ENCODE data around the gene FGFR2.
A peak's percentile ranks its signal among the peaks of the same experiment; 100 is the strongest.

FGFR2 gene

DNA sequence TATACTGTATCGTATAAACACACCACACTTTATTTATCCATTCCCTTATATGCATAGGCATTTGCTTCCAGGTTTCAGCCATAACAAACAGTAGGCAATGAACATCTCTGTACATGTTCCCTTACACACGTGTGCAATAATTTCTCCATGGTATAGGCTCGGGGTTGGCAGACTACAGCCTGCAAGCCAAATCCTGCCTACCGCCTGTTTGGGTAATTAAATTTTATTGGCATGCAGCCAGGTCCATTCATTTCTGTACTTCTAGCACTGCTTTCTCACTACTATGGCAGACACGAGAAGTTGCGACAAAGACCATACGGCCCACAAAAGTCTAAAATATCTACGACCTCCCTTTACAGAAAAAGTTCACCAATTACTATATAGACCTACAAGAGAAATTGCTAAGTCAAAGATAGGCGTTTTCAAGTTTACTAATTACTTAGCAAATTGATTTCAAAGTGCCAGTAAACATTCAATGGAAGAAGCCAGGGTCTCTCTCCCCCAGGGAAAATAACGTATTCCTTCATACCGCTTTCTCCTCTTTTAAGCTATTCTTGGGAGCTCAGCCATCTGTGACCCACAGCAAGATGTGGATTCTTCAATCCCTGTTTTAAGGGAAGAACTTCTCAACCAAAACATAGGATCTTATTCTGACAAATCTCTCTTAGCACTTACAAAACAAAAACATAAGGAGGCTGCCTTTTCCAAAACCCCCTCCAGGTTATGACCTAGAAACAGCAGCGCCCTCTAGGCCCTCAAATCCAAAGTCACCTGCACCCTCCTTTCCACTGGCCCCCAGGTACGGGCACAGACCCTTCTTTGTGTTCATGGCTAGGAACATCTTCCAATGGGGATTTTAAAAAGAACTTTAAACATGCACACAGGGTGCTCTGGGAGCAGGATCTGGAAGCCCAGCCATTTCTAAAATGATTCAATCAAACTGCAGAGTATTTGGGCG lies 100.5 kb downstream of the FGFR2 start:
- H3K9me3 ChIP-seq (ENCODE audit: control insufficient read depth, low read length) = no peaks in the 10 kb centered on the region
- no peaks in the 10 kb centered on the region for H3K27me3 ChIP-seq (ENCODE audit: control insufficient read depth, insufficient read depth, low read length, poor library complexity, severe bottlenecking)
- peaks cover 23% of the 10 kb centered on the region for H3K4me1 ChIP-seq (ENCODE audit: control insufficient read depth, insufficient read depth, low read length)
- no peak overlapping the region for H3K27ac ChIP-seq (ENCODE audit: insufficient read depth, low read depth, low read length, poor library complexity, severe bottlenecking)
- H3K36me3 ChIP-seq (ENCODE audit: control insufficient read depth, insufficient read depth, low read length) = peaks cover 50% of the 10 kb centered on the region
- WGBS, 2 experiments = 93% methylated on average over 14 of the region's 14 CpGs
- H3K4me3 ChIP-seq (ENCODE audit: insufficient read depth, low read depth, low read length) = no peak overlapping the region

DNA sequence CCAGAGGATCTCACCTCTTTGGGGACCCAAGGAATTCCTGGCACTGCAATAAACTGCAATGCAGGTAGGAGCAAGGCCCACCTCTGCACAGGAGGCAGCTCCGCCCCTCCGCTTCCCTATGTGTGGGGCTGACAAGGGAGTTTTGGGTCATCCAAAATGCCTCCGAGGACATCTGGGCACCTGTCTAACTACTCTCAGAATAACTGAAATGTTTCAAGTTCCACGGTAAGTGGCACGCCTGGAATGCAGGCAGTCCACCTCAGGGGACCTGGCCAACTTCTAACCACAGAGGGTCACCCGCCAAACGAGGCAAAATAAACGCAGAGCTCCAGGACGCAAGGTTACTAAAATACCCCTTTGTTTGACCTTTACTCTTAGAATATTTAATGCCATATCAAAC lies 102.5 kb downstream of the FGFR2 start:
- Histone ChIP-seq H3K9me3 (ENCODE audit: control insufficient read depth, low read length) (no peaks in the 10 kb centered on the region), H3K4me3 (ENCODE audit: insufficient read depth, low read depth, low read length) (no peak overlapping the region), H3K27me3 (ENCODE audit: control insufficient read depth, insufficient read depth, low read length, poor library complexity, severe bottlenecking) (no peaks in the 10 kb centered on the region), H3K4me1 (ENCODE audit: control insufficient read depth, insufficient read depth, low read length) (peaks cover 24% of the 10 kb centered on the region), H3K36me3 (ENCODE audit: control insufficient read depth, insufficient read depth, low read length) (peaks cover 49% of the 10 kb centered on the region), H3K27ac (ENCODE audit: insufficient read depth, low read depth, low read length, poor library complexity, severe bottlenecking) (no peak overlapping the region)
- 89 to 94% methylated on average over 9 of the region's 9 CpGs for WGBS, 2 experiments

DNA sequence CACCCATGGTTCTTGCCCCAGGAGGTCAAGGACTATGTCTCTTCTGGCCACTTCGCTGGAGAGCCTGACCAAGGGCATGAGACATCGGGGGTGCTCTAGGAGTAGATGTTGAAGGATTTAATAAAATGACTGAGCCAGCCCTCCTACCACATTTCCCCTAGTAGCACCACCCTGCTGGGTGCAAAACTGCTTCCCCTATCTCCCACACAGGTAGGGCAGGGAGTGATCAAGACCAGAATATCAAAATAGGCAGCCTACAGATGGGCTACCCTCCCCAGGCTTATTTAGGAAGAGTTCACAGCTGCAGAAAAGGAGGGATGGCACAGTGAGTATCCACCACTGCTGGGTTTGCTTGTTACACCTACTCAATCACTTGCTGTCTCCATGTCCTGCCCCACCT lies 103.9 kb downstream of the FGFR2 start:
- H3K36me3 ChIP-seq (ENCODE audit: control insufficient read depth, insufficient read depth, low read length) = peaks cover 40% of the 10 kb centered on the region
- H3K4me1 ChIP-seq (ENCODE audit: control insufficient read depth, insufficient read depth, low read length) = peaks cover 24% of the 10 kb centered on the region
- WGBS, 2 experiments = 90 to 100% methylated on average over 2 of the region's 2 CpGs
- no peak overlapping the region for H3K27ac ChIP-seq (ENCODE audit: insufficient read depth, low read depth, low read length, poor library complexity, severe bottlenecking)
- no peaks in the 10 kb centered on the region for H3K9me3 ChIP-seq (ENCODE audit: control insufficient read depth, low read length)
- no peaks in the 10 kb centered on the region for H3K27me3 ChIP-seq (ENCODE audit: control insufficient read depth, insufficient read depth, low read length, poor library complexity, severe bottlenecking)
- no peak overlapping the region for H3K4me3 ChIP-seq (ENCODE audit: insufficient read depth, low read depth, low read length)

DNA sequence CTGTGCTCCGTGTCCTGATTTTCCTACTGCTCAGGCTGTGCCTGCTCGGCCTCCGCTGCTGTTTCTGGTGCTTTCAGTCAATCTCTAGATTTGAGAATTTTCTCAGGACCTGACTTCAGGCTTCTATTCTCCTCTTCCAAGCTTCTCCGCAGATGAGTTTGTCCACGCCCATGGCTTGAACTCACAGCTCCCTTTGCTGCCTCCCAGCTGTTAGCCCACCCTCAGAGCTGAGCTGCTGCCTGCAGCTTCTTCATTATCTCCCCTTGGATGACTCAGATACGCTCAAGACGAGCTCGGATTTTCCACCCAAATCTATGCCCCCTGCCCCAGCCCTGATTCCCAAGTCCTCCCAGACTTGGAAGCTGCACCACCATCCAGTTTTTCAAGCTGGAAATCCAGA lies 104.7 kb downstream of the FGFR2 start:
- H3K36me3 ChIP-seq (ENCODE audit: control insufficient read depth, insufficient read depth, low read length) = peaks cover 36% of the 10 kb centered on the region
- peaks cover 24% of the 10 kb centered on the region for H3K4me1 ChIP-seq (ENCODE audit: control insufficient read depth, insufficient read depth, low read length)
- no peaks in the 10 kb centered on the region for H3K9me3 ChIP-seq (ENCODE audit: control insufficient read depth, low read length)
- no peaks in the 10 kb centered on the region for H3K27me3 ChIP-seq (ENCODE audit: control insufficient read depth, insufficient read depth, low read length, poor library complexity, severe bottlenecking)
- no peak overlapping the region for H3K4me3 ChIP-seq (ENCODE audit: insufficient read depth, low read depth, low read length)
- no peak overlapping the region for H3K27ac ChIP-seq (ENCODE audit: insufficient read depth, low read depth, low read length, poor library complexity, severe bottlenecking)
- 77 to 83% methylated on average over 8 of the region's 8 CpGs for WGBS, 2 experiments

DNA sequence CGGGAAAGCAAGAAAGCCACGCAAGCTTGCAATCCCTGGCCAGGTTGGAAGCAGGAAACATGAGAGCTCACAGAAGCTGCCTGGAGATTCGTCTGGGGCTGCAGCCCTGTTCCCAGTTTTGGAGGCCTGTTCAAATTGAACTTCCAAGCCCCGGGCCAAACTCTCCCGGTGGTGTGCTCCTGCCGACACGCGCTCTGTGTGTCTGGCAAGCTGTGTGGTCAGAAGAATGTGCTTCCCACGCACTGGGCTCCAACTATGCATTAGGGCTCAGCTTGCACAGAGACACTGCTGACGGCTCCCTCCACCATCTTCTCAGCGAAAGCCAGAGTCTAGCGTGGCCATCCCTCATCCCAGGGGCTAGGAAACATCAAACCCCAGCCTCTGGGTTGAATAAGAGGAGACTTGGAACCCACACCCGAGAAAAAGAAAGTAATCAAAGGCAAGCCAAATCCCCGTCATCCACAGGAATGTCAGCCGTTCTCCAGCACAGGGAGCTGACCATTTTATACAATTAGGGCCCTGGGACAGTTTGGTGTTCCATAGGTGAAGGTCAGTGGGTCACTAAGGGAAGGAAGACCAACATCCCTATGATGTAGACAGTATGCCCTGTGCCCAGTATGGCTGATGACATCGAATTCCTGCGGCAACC lies 107.2 kb downstream of the FGFR2 start:
- H3K27me3 ChIP-seq (ENCODE audit: control insufficient read depth, insufficient read depth, low read length, poor library complexity, severe bottlenecking) = no peaks in the 10 kb centered on the region
- 89% methylated on average over 17 of the region's 17 CpGs for WGBS, 2 experiments
- H3K4me1 ChIP-seq (ENCODE audit: control insufficient read depth, insufficient read depth, low read length) = peaks cover 24% of the 10 kb centered on the region
- H3K4me3 ChIP-seq (ENCODE audit: insufficient read depth, low read depth, low read length) = no peak overlapping the region
- peaks cover 50% of the 10 kb centered on the region for H3K36me3 ChIP-seq (ENCODE audit: control insufficient read depth, insufficient read depth, low read length)
- no peak overlapping the region for H3K27ac ChIP-seq (ENCODE audit: insufficient read depth, low read depth, low read length, poor library complexity, severe bottlenecking)
- H3K9me3 ChIP-seq (ENCODE audit: control insufficient read depth, low read length) = no peaks in the 10 kb centered on the region

DNA sequence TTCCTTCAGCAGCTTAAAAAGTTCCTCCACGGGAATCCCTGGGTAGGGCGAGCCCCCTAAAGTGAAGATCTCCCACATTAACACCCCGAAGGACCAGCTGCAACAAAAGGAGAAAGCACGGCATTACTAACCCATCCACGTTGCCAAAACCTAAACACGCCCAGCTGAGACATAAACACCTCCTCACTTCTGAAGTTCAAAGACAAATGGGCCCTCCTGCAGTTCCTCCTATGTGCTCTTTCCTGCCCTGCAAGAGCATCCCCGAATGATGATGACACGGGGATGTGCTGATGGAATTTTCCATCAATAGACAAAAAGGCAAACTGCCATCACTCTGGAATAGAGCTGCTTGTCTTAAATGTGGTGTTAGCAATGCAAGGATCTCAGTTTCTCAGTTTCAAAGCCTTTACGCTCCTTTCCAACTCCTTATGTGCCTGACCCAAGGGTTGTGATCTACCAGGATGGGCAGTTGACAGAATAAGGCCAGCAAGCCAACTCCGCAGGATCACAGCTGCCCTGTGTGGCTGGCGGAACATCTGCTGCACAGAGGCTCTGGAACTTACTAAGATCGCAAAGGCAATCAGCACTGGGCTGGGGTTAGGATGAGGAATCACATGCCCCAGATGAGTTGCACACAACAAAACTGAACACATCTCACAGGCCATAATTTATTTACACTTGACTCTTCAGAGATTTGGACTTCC lies 112.7 kb downstream of the FGFR2 start:
- no peaks in the 10 kb centered on the region for H3K9me3 ChIP-seq (ENCODE audit: control insufficient read depth, low read length)
- H3K27ac ChIP-seq (ENCODE audit: insufficient read depth, low read depth, low read length, poor library complexity, severe bottlenecking) = no peak overlapping the region
- peaks cover 58% of the 10 kb centered on the region for H3K36me3 ChIP-seq (ENCODE audit: control insufficient read depth, insufficient read depth, low read length)
- H3K4me3 ChIP-seq (ENCODE audit: insufficient read depth, low read depth, low read length) = no peak overlapping the region
- H3K27me3 ChIP-seq (ENCODE audit: control insufficient read depth, insufficient read depth, low read length, poor library complexity, severe bottlenecking) = no peaks in the 10 kb centered on the region
- 90 to 95% methylated on average over 12 of the region's 12 CpGs for WGBS, 2 experiments
- H3K4me1 ChIP-seq (ENCODE audit: control insufficient read depth, insufficient read depth, low read length) = no peaks in the 10 kb centered on the region

DNA sequence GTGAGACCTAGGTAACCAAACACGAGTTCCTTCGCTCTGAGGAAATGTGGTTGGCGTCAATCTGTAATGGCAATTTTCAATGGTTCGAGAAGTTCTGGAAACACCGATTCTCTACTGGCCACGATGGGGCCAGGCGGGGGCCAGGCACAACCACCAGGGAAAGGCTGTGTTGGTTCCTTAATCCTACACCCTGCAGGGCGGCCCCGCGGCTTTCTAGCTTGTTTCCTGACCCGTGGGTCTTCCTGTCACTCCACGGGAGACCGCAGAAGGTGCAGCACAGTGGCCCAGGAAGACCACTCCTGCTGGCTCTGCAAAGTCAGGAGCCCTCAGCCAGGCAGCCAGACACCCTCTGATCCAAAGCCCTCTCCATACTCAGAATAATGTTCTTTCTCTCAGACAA lies 113.4 kb downstream of the FGFR2 start:
- Histone ChIP-seq H3K9me3 (ENCODE audit: control insufficient read depth, low read length) (no peaks in the 10 kb centered on the region), H3K36me3 (ENCODE audit: control insufficient read depth, insufficient read depth, low read length) (peaks cover 65% of the 10 kb centered on the region), H3K4me1 (ENCODE audit: control insufficient read depth, insufficient read depth, low read length) (no peaks in the 10 kb centered on the region), H3K27me3 (ENCODE audit: control insufficient read depth, insufficient read depth, low read length, poor library complexity, severe bottlenecking) (no peaks in the 10 kb centered on the region), H3K27ac (ENCODE audit: insufficient read depth, low read depth, low read length, poor library complexity, severe bottlenecking) (no peak overlapping the region), H3K4me3 (ENCODE audit: insufficient read depth, low read depth, low read length) (no peak overlapping the region)
- 93 to 94% methylated on average over 13 of the region's 13 CpGs for WGBS, 2 experiments

DNA sequence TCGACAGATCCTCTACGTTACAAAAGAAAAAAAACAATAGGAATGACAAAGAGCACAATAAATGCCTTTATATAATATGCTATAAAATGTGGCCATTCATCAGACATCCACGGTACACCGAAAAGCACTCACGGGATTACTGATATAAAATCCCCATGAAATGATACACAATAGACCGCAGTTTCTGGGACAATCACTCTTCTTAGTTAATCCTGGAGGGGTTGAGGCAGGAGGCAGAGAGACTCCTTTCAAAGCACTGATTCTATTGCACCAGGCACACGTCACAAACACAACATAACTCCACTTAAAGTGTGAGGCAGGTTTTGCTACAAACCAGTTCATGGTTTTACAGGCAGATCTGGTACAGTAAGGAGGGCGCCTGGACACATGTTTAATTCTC lies 113.8 kb downstream of the FGFR2 start:
- H3K36me3 ChIP-seq (ENCODE audit: control insufficient read depth, insufficient read depth, low read length) = peaks cover 69% of the 10 kb centered on the region
- H3K4me3 ChIP-seq (ENCODE audit: insufficient read depth, low read depth, low read length) = no peak overlapping the region
- no peak overlapping the region for H3K27ac ChIP-seq (ENCODE audit: insufficient read depth, low read depth, low read length, poor library complexity, severe bottlenecking)
- H3K9me3 ChIP-seq (ENCODE audit: control insufficient read depth, low read length) = no peaks in the 10 kb centered on the region
- no peaks in the 10 kb centered on the region for H3K27me3 ChIP-seq (ENCODE audit: control insufficient read depth, insufficient read depth, low read length, poor library complexity, severe bottlenecking)
- WGBS, 2 experiments = 87 to 95% methylated on average over 7 to 8 of the region's 8 CpGs
- no peaks in the 10 kb centered on the region for H3K4me1 ChIP-seq (ENCODE audit: control insufficient read depth, insufficient read depth, low read length)

DNA sequence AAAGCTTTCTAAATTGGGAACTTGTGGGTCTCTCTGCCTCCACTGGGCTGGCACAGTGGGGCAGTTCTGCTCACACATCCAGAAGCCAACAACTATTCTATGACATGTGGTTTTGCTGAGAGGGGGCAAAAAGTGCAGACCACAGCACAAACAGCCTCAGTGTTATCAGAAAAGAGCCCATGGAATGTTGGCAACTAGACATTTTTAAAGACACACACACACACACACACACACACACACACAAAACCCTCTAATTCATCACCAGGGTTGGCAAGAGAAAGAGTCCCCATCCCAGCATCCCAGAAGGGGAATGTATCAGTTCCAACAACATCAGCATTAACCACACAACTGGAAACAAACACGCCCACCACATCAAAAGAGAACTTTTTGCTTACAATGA lies 117.1 kb downstream of the FGFR2 start:
- Histone ChIP-seq H3K27me3 (ENCODE audit: control insufficient read depth, insufficient read depth, low read length, poor library complexity, severe bottlenecking) (no peaks in the 10 kb centered on the region), H3K4me1 (ENCODE audit: control insufficient read depth, insufficient read depth, low read length) (no peaks in the 10 kb centered on the region), H3K36me3 (ENCODE audit: control insufficient read depth, insufficient read depth, low read length) (peaks cover 51% of the 10 kb centered on the region), H3K4me3 (ENCODE audit: insufficient read depth, low read depth, low read length) (no peak overlapping the region), H3K9me3 (ENCODE audit: control insufficient read depth, low read length) (no peaks in the 10 kb centered on the region), H3K27ac (ENCODE audit: insufficient read depth, low read depth, low read length, poor library complexity, severe bottlenecking) (peak overlapping the region; percentile 12)
- 88 to 100% methylated on average over 1 of the region's 1 CpG for WGBS, 2 experiments

DNA sequence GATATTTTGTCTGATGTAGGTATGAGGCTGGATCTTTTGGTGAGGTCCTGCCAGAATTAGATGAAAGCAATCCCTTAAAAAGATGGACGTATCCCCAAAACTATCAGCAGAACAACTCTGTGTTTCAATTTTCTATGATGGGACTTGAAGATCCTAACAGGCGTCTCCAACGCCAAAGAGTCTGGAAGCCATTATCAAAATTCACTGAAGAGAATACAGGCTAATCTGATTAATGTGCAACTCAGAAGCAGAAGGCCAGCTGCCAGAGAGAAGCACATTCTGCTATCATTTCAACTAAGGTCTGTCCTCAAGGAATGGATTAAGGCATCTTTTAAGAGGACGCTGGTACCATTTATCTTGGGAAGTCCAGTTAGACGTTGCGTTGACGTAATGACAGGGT lies 119.7 kb downstream of the FGFR2 start:
- Histone ChIP-seq H3K27ac (ENCODE audit: insufficient read depth, low read depth, low read length, poor library complexity, severe bottlenecking) (no peak overlapping the region), H3K9me3 (ENCODE audit: control insufficient read depth, low read length) (no peaks in the 10 kb centered on the region), H3K4me1 (ENCODE audit: control insufficient read depth, insufficient read depth, low read length) (no peaks in the 10 kb centered on the region), H3K27me3 (ENCODE audit: control insufficient read depth, insufficient read depth, low read length, poor library complexity, severe bottlenecking) (no peaks in the 10 kb centered on the region), H3K36me3 (ENCODE audit: control insufficient read depth, insufficient read depth, low read length) (peaks cover 26% of the 10 kb centered on the region), H3K4me3 (ENCODE audit: insufficient read depth, low read depth, low read length) (no peak overlapping the region)
- WGBS, 2 experiments = 96 to 98% methylated on average over 7 of the region's 7 CpGs
